Panc1 (cell line): ENCODE measurements around the gene MXRA8.

Experiments
- CTCF ChIP-seq: fragments of 450-650 bp; IDR thresholded peaks from 2 replicates; pipeline ENCODE4 v1.5.1; 2017; ENCODE audit warnings: mild to moderate bottlenecking
- POLR2AphosphoS5 ChIP-seq: IDR thresholded peaks from 2 replicates; pipeline ENCODE4 v1.6.1; 2012; ENCODE audit warnings: mild to moderate bottlenecking, low read depth, low read length, moderate library complexity
- SIN3A ChIP-seq: IDR thresholded peaks from 2 replicates; pipeline ENCODE4 v1.6.1; 2012; ENCODE audit warnings: low read depth, mild to moderate bottlenecking, low read length, moderate library complexity, borderline replicate concordance; ENCODE audit not compliant: insufficient read depth
- TCF7L2 ChIP-seq: IDR thresholded peaks from 2 replicates; pipeline ENCODE4 v1.6.1; 2011; ENCODE audit warnings: mild to moderate bottlenecking, low read depth, low read length, inconsistent platforms
- TF ChIP-seq, protein P1 (sequence below), 2 experiments: IDR thresholded peaks; 2 replicates each; pipeline ENCODE4 v1.6.1; 2011 to 2012; ENCODE audit warnings: low read depth in 2 of 2, control low read depth in 1 of 2, low read length in 1 of 2, mild to moderate bottlenecking in 1 of 2, moderate library complexity in 1 of 2; ENCODE audit not compliant: insufficient read depth in 1 of 2

- TF ChIP-seq CTCF (no peak), POLR2AphosphoS5 (no peak), TCF7L2 (no peak), SIN3A (no peak)
- TF ChIP-seq, protein P1, sequence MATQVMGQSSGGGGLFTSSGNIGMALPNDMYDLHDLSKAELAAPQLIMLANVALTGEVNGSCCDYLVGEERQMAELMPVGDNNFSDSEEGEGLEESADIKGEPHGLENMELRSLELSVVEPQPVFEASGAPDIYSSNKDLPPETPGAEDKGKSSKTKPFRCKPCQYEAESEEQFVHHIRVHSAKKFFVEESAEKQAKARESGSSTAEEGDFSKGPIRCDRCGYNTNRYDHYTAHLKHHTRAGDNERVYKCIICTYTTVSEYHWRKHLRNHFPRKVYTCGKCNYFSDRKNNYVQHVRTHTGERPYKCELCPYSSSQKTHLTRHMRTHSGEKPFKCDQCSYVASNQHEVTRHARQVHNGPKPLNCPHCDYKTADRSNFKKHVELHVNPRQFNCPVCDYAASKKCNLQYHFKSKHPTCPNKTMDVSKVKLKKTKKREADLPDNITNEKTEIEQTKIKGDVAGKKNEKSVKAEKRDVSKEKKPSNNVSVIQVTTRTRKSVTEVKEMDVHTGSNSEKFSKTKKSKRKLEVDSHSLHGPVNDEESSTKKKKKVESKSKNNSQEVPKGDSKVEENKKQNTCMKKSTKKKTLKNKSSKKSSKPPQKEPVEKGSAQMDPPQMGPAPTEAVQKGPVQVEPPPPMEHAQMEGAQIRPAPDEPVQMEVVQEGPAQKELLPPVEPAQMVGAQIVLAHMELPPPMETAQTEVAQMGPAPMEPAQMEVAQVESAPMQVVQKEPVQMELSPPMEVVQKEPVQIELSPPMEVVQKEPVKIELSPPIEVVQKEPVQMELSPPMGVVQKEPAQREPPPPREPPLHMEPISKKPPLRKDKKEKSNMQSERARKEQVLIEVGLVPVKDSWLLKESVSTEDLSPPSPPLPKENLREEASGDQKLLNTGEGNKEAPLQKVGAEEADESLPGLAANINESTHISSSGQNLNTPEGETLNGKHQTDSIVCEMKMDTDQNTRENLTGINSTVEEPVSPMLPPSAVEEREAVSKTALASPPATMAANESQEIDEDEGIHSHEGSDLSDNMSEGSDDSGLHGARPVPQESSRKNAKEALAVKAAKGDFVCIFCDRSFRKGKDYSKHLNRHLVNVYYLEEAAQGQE (IDR thresholded peaks at IDR 0.05; ENCODE audit: insufficient read depth in 1 of 2, low read depth in 2 of 2, low read length in 1 of 2), result no peak
These were observed 19.3 kb upstream of the MXRA8 start for GRCh38 chr1:1377540-1378205.
